Panc1 (cell line): Measurements from ENCODE around the gene SDC4.

Experiments
- CTCF ChIP-seq: fragments of 450-650 bp; IDR thresholded peaks from 2 replicates; pipeline ENCODE4 v1.5.1; 2017; ENCODE audit warnings: mild to moderate bottlenecking
- POLR2AphosphoS5 ChIP-seq: IDR thresholded peaks from 2 replicates; pipeline ENCODE4 v1.6.1; 2012; ENCODE audit warnings: mild to moderate bottlenecking, low read depth, low read length, moderate library complexity
- REST ChIP-seq, 2 experiments: IDR thresholded peaks; 2 replicates each; pipeline ENCODE4 v1.6.1; 2011 to 2012; ENCODE audit warnings: low read depth in 2 of 2, control low read depth in 1 of 2, low read length in 1 of 2, mild to moderate bottlenecking in 1 of 2, moderate library complexity in 1 of 2; ENCODE audit not compliant: insufficient read depth in 1 of 2

- TF ChIP-seq CTCF (peak; percentile 48), POLR2AphosphoS5 (no peak), REST (IDR thresholded peaks at IDR 0.05; ENCODE audit: insufficient read depth in 1 of 2, low read depth in 2 of 2, low read length in 1 of 2) (no peak)
These were observed 44.5 kb upstream of the SDC4 start for GRCh38 chr20:45392733-45393132.
